Naive thymus-derived CD4-positive, alpha-beta T cell (primary cell): Measurements from ENCODE around the gene FCHSD2. TPM values are rescaled to one million over a fixed set of nuclear protein-coding genes. Genes with fewer than 3 reads are reported as not detected.

Source experiments
- ATAC-seq: fragments of 150-1000 bp; cut with Tn5 transposase; 2 replicates; pipeline ENCODE4 v1.10.0; 2021; ENCODE audit warnings: mild to moderate bottlenecking, moderate library complexity
- CTCF ChIA-PET: fragments of 350-600 bp; sonication (Branson Sonifier 250); formaldehyde crosslinking; loops from one replicate; lab custom pipeline; 2021; ENCODE audit warnings: antibody characterized with exemption; lab: Charles Lee
- POLR2A ChIA-PET: fragments of 350-600 bp; sonication (Branson Sonifier 250); formaldehyde crosslinking; loops from one replicate; lab custom pipeline; 2021; ENCODE audit warnings: antibody characterized with exemption, inconsistent platforms; lab: Charles Lee
- DNase-seq, 9 donors: peaks; one replicate each; pipeline versions ENCODE4 v3.0.0 to v3.0.0-alpha.2; 2020 to 2022; ENCODE audit warnings: mixed read lengths in 1 of 9
- H3K27ac ChIP-seq: one replicate; pipeline ENCODE4 v1.7.0; 2013; ENCODE audit warnings: mild to moderate bottlenecking, low read depth, low read length, moderate library complexity
- H3K27me3 ChIP-seq, 2 donors: one replicate each; pipeline ENCODE4 v1.7.0; 2013; ENCODE audit warnings: low read length in 2 of 2, mild to moderate bottlenecking in 2 of 2, moderate library complexity in 2 of 2; ENCODE audit not compliant: control insufficient read depth in 2 of 2, insufficient read depth in 2 of 2
- H3K36me3 ChIP-seq, 3 experiments: 1 replicate in 2 of 3; 2 replicates in 1 of 3; pipeline ENCODE4 v1.7.0; 2013; ENCODE audit warnings: low read length in 3 of 3, mild to moderate bottlenecking in 3 of 3, moderate library complexity in 1 of 3; ENCODE audit not compliant: insufficient read depth in 3 of 3, control insufficient read depth in 2 of 3
- H3K4me1 ChIP-seq, 2 donors: one replicate each; pipeline ENCODE4 v1.7.0; 2013; ENCODE audit warnings: low read length in 2 of 2, mild to moderate bottlenecking in 2 of 2, moderate library complexity in 1 of 2; ENCODE audit not compliant: control insufficient read depth in 2 of 2, insufficient read depth in 2 of 2
- H3K4me3 ChIP-seq: 2 replicates; pipeline ENCODE4 v1.7.0; 2013; ENCODE audit warnings: mild to moderate bottlenecking, low read length
- H3K9me3 ChIP-seq, 3 experiments: 1 replicate in 2 of 3; 2 replicates in 1 of 3; pipeline ENCODE4 v1.7.0; 2013; ENCODE audit warnings: low read length in 3 of 3; ENCODE audit not compliant: control insufficient read depth in 2 of 3
- H3K27ac Mint-ChIP-seq, 9 donors: one replicate each; pipeline ENCODE4 v1.8.0; 2020 to 2022; ENCODE audit warnings: mixed read lengths in 9 of 9, mild to moderate bottlenecking in 8 of 9, moderate library complexity in 5 of 9, inconsistent platforms in 2 of 9
- H3K27me3 Mint-ChIP-seq, 5 donors: one replicate each; pipeline ENCODE4 v1.8.0; 2021 to 2022; ENCODE audit warnings: mixed read lengths in 5 of 5, mild to moderate bottlenecking in 1 of 5
- H3K36me3 Mint-ChIP-seq, 5 donors: one replicate each; pipeline ENCODE4 v1.8.0; 2020 to 2022; ENCODE audit warnings: mixed read lengths in 5 of 5, mild to moderate bottlenecking in 3 of 5, inconsistent platforms in 1 of 5
- H3K4me1 Mint-ChIP-seq, 7 donors: one replicate each; pipeline ENCODE4 v1.8.0; 2020 to 2022; ENCODE audit warnings: mixed read lengths in 7 of 7, mild to moderate bottlenecking in 3 of 7, inconsistent platforms in 1 of 7
- H3K4me3 Mint-ChIP-seq, 10 donors: one replicate each; pipeline ENCODE4 v1.8.0; 2020 to 2022; ENCODE audit warnings: mild to moderate bottlenecking in 10 of 10, mixed read lengths in 10 of 10, moderate library complexity in 6 of 10, inconsistent platforms in 2 of 10
- H3K9me3 Mint-ChIP-seq, 11 donors: one replicate each; pipeline ENCODE4 v1.8.0; 2020 to 2022; ENCODE audit warnings: mixed read lengths in 11 of 11, mild to moderate bottlenecking in 4 of 11, inconsistent platforms in 1 of 11, moderate library complexity in 1 of 11
- intact Hi-C, 2 donors: fragments of 100-400 bp; cut with micrococcal nuclease; formaldehyde crosslinking; loops; one replicate each; pipeline ENCODE4 v1.15.1; 2023
- polyA plus RNA-seq, 2 donors: library from polyadenylated mRNA; unstranded; fragments of 300-500 nt; fragmentation: Illumina TruSeq; gene quantifications; one replicate each; pipeline ENCODE4 v1.2.3, GENCODE V29; 2021
- total RNA-seq, 6 experiments: library from RNA in 5 of 6; stranded (reverse) in 5 of 6; gene quantifications; 1 replicate in 5 of 6; 2 replicates in 1 of 6; pipeline ENCODE4 v1.2.3 and lab custom pipeline; 2021 to 2026

FCHSD2 gene
- total and polyA plus RNA-seq, 7 experiments from 2014 or later: 18.3 to 69.9 (median 48.6) TPM

DNA sequence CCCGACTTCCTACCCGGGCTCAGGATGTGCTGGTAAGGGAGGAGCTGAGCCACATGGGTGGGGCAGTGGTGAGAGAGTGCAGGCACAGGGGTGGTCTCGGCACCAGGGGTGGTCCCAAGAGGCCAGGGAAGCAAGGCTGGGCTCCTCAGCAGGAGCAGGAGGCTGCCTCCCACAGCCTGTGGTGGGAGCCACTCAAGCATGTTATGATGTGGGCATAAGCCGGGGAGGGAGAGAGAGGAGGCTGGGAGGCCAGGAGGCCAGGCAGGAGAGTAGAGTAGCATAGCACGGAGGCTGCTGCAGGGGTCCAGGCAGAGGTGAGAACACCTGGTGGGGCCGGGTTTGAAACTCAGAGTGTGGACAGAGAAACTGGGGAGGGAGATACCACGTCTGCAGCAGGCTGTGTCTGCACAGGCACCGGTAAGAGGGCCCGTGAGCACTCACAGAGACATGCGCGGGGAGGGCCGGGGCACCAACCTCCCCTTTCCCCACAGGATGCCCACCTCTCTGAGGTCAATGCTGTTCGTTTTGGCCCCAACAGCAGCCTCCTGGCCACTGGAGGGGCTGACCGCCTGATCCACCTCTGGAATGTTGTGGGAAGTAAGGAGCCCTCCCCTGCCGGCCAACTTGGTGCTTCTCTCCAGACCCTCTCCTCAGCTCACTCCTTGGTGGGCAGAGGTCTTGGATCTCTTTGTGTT lies 317.2 kb downstream of the FCHSD2 start:
- DNase-seq (no peak), ATAC-seq (no peak)
- H3K27me3 ChIP-seq: no peaks in the 10 kb centered on the region
- Mint-ChIP-seq H3K27ac (peak overlapping the region; percentile 24 to 85 (median 47)), H3K9me3 (peaks cover 0 to 2% (median 0%) of the 10 kb centered on the region in 11 donors), H3K4me1 (peaks cover 0 to 22% (median 10%) of the 10 kb centered on the region in 7 donors), H3K36me3 (peaks cover 0 to 25% (median 5%) of the 10 kb centered on the region in 5 donors), H3K4me3 (peak overlapping the region in 1 of 10 donors; percentile 10), H3K27me3 (no peaks in the 10 kb centered on the region)
- no peaks in the 10 kb centered on the region for H3K9me3 ChIP-seq
- H3K36me3 ChIP-seq: peaks cover 0 to 76% (median 10%) of the 10 kb centered on the region in 3 experiments
- H3K4me3 ChIP-seq: no peak overlapping the region
- intact Hi-C loops: no loop called here
- ChIA-PET POLR2A (no interaction called here), CTCF (no interaction called here)
- H3K27ac ChIP-seq: peak overlapping the region; percentile 8
- H3K4me1 ChIP-seq: peaks cover 0 to 7% of the 10 kb centered on the region in 2 donors

DNA sequence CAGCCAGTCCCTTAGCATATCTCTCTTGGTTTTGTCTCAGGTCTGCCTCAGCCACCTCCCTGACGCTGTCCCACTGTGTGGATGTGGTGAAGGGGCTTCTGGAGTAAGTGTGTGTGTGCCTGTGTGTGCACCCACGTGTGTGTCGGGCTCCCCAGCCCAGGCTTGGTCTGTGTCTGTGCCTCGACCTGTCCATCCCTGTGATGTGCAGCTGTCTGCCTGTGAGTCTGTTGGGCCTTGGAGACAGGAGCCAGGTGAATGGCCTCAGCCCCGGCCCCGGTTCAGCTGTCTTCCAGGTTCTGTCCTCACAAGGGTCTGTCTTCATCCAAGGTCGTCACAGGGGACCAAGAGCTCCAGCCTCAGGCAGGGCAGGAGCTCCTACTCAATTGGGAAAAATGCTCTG lies 318.1 kb downstream of the FCHSD2 start:
- Mint-ChIP-seq H3K4me1 (peaks cover 0 to 21% (median 14%) of the 10 kb centered on the region in 7 donors), H3K9me3 (peaks cover 0 to 2% (median 0%) of the 10 kb centered on the region in 11 donors), H3K4me3 (peak overlapping the region in 1 of 10 donors; percentile 19), H3K36me3 (peaks cover 2 to 27% (median 10%) of the 10 kb centered on the region in 5 donors), H3K27ac (peak overlapping the region in 5 of 9 donors; percentile 17 to 65 (median 54)), H3K27me3 (no peaks in the 10 kb centered on the region)
- Histone ChIP-seq H3K4me3 (no peak overlapping the region), H3K27me3 (no peaks in the 10 kb centered on the region), H3K9me3 (no peaks in the 10 kb centered on the region), H3K4me1 (peaks cover 0 to 7% of the 10 kb centered on the region in 2 donors), H3K36me3 (peaks cover 0 to 74% (median 11%) of the 10 kb centered on the region in 3 experiments), H3K27ac (peak overlapping the region; percentile 61)
- DNase-seq: no peak
- ChIA-PET POLR2A (no interaction called here), CTCF (no interaction called here)
- intact Hi-C loops: no loop called here
- no peak for ATAC-seq

GRCh38 chr11:72823105-72823804 lies 318.9 kb downstream of the FCHSD2 start:
- Mint-ChIP-seq H3K4me3 (peak overlapping the region in 1 of 10 donors; percentile 55), H3K36me3 (peaks cover 3 to 29% (median 16%) of the 10 kb centered on the region in 5 donors)

DNA sequence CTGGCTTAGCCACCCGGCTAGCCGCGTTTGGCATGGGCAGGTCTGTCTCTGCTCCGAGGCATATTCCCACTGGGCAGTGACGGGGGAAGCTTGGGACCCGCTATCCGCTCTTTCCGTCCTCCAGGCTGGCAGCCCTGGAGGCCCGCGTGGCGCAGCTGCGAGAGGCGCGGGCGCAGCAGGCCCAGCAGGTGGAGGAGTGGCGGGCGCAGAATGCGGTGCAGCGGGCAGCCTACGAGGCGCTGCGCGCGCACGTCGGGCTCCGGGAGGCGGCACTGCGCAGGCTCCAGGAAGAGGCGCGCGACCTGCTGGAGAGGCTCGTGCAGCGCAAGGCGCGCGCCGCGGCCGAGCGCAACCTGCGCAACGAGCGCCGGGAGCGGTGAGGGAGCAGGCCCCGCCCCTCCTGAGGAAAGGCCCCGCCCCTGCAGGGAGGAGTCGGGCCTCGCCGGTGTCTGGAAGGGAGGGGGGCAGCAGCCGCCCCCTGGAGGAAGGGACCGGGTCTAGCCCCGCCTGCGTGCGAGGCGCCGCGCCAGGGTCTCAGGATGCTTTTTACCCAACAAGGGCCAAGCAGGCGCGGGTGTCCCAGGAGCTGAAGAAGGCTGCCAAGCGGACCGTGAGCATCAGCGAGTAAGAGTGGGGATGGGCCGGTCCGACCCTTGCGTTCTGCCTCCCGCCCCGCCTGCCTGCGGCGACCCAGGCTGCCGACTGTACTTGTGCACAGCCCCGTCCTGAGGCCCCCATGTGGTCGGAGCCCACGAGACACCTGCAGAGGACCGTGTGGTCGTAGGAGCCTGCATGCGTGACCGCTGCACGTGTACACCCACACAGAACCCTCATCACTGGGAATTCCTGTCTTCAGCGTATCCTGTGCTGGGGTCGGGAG lies 320.0 kb downstream of the FCHSD2 start:
- H3K4me3 Mint-ChIP-seq: peak overlapping the region in 4 of 10 donors; percentile 34 to 65 (median 48)
- DNase-seq (peak; percentile 68 to 93 (median 82)), ATAC-seq (peak; percentile 96)
- H3K27me3 Mint-ChIP-seq: no peaks in the 10 kb centered on the region
- peaks cover 16 to 80% (median 24%) of the 10 kb centered on the region in 3 experiments for H3K36me3 ChIP-seq
- H3K36me3 Mint-ChIP-seq: peaks cover 3 to 39% (median 21%) of the 10 kb centered on the region in 5 donors
- H3K9me3 Mint-ChIP-seq: peaks cover 0 to 2% (median 0%) of the 10 kb centered on the region in 11 donors
- H3K4me1 ChIP-seq: peaks cover 0 to 3% of the 10 kb centered on the region in 2 donors
- H3K27me3 ChIP-seq: no peaks in the 10 kb centered on the region
- no peaks in the 10 kb centered on the region for H3K9me3 ChIP-seq
- H3K27ac Mint-ChIP-seq: peak overlapping the region in 6 of 9 donors; percentile 23 to 86 (median 68)
- POLR2A ChIA-PET: interaction anchor here (0.9 to 1.2 kb wide), 4 partner anchors 9 to 34 kb away, joined by 3 to 7 read pairs (median 3); partner anchors contain the start of gene STARD10
- peaks cover 13 to 30% (median 25%) of the 10 kb centered on the region in 7 donors for H3K4me1 Mint-ChIP-seq
- intact Hi-C loops: loop anchor here in 1 of 2 donors (1.0 to 2.0 kb wide), 3 partner anchors 8 to 320 kb away; partner anchors contain the start of genes ARAP1, ATG16L2 and FCHSD2
- CTCF ChIA-PET: interaction anchor here (1.1 to 1.7 kb wide), 2 partner anchors 9 to 98 kb away, joined by 4 to 6 read pairs; no protein-coding TSS in a partner anchor
- peak overlapping the region; percentile 66 for H3K27ac ChIP-seq
- H3K4me3 ChIP-seq: peak overlapping the region; percentile 33

More at GRCh38 chr11:72823105-72823804, 318.9 kb downstream of the FCHSD2 start:
- POLR2A ChIA-PET: interaction anchor here (0.9 to 1.2 kb wide), 3 partner anchors 8 to 36 kb away, joined by 3 read pairs; no protein-coding TSS in a partner anchor
- H3K4me1 ChIP-seq: peaks cover 0 to 7% of the 10 kb centered on the region in 2 donors
- DNase-seq: no peak
- no peak overlapping the region for H3K4me3 ChIP-seq
- peak overlapping the region; percentile 61 for H3K27ac ChIP-seq
- intact Hi-C loops: loop anchor here in 1 of 2 donors (2.0 kb wide), 1 partner anchor 70 kb away; the partner anchor contains the start of gene ARAP1
- no peaks in the 10 kb centered on the region for H3K27me3 ChIP-seq
- no peak for ATAC-seq
- Mint-ChIP-seq H3K9me3 (peaks cover 0 to 2% (median 0%) of the 10 kb centered on the region in 11 donors), H3K27me3 (no peaks in the 10 kb centered on the region), H3K27ac (peak overlapping the region in 7 of 9 donors; percentile 17 to 87 (median 67)), H3K4me1 (peaks cover 3 to 23% (median 19%) of the 10 kb centered on the region in 7 donors)
- CTCF ChIA-PET: interaction anchor here (0.6 to 1.7 kb wide), 3 partner anchors 10 to 234 kb away, joined by 4 to 6 read pairs (median 4); no protein-coding TSS in a partner anchor
- H3K9me3 ChIP-seq: no peaks in the 10 kb centered on the region
- peaks cover 5 to 74% (median 17%) of the 10 kb centered on the region in 3 experiments for H3K36me3 ChIP-seq

GRCh38 chr11:72821221-72821919 lies 320.7 kb downstream of the FCHSD2 start:
- H3K4me3 Mint-ChIP-seq: peak overlapping the region in 4 of 10 donors; percentile 13 to 65 (median 38)
- POLR2A ChIA-PET: interaction anchor here (0.9 kb wide), 1 partner anchor 27 kb away, joined by 7 read pairs; the partner anchor contains the start of gene STARD10
- Histone ChIP-seq H3K27ac (peak overlapping the region; percentile 66), H3K4me1 (peaks cover 3 to 5% of the 10 kb centered on the region in 2 donors), H3K4me3 (no peak overlapping the region), H3K27me3 (no peaks in the 10 kb centered on the region), H3K36me3 (peaks cover 18 to 80% (median 24%) of the 10 kb centered on the region in 3 experiments), H3K9me3 (no peaks in the 10 kb centered on the region)
- CTCF ChIA-PET: no interaction called here
- peaks cover 0 to 2% (median 0%) of the 10 kb centered on the region in 11 donors for H3K9me3 Mint-ChIP-seq
- ATAC-seq: no peak
- H3K27me3 Mint-ChIP-seq: no peaks in the 10 kb centered on the region
- intact Hi-C loops: no loop called here
- peaks cover 3 to 39% (median 21%) of the 10 kb centered on the region in 5 donors for H3K36me3 Mint-ChIP-seq
- H3K4me1 Mint-ChIP-seq: peaks cover 15 to 36% (median 31%) of the 10 kb centered on the region in 7 donors
- DNase-seq: no peak
- peak overlapping the region in 5 of 9 donors; percentile 32 to 66 (median 54) for H3K27ac Mint-ChIP-seq
